Prostate gland (tissue), 2 donors: Measurements from ENCODE around the gene AFTPH. TPM values are rescaled to one million over a fixed set of nuclear protein-coding genes. Genes with fewer than 3 reads are reported as not detected.

Experiments
- DNase-seq: peaks from one replicate; pipeline ENCODE4 v3.0.0-alpha.2; 2019; ENCODE audit warnings: low spot score
- H3K27ac ChIP-seq, 2 donors: fragments of 200-600 bp; sonication (generic); 2 replicates each; pipeline ENCODE4 v1.5.1; 2017 to 2019
- H3K27me3 ChIP-seq: fragments of 200-600 bp; sonication (generic); replicated peaks from 2 replicates; pipeline ENCODE4 v1.5.1; 2019; ENCODE audit not compliant: insufficient read depth
- H3K36me3 ChIP-seq, 2 donors: fragments of 200-600 bp; sonication (generic); 1 replicate in 1 of 2; 2 replicates in 1 of 2; pipeline versions ENCODE4 v1.5.1 to v1.8.1; 2017 to 2019
- H3K4me1 ChIP-seq: fragments of 200-600 bp; sonication (generic); replicated peaks from 2 replicates; pipeline ENCODE4 v1.5.1; 2019
- H3K4me3 ChIP-seq, 2 donors: fragments of 200-600 bp; sonication (generic); 2 replicates each; pipeline ENCODE4 v1.5.1; 2017 to 2019
- H3K9me3 ChIP-seq: fragments of 200-600 bp; sonication (generic); 2 replicates; pipeline ENCODE4 v1.5.1; 2017
- CTCF ChIP-seq, 4 experiments: fragments of 200-600 bp in 2 of 4; fragments of 450-650 bp in 2 of 4; sonication (generic) in 2 of 4; IDR thresholded peaks; 1 replicate in 3 of 4; 2 replicates in 1 of 4; pipeline ENCODE4 v1.5.1; 2016 to 2019; ENCODE audit warnings: antibody characterized with exemption in 4 of 4, mild to moderate bottlenecking in 2 of 4, moderate library complexity in 2 of 4
- POLR2A ChIP-seq: fragments of 450-650 bp; IDR thresholded peaks from one replicate; pipeline ENCODE4 v1.6.1; 2016; ENCODE audit warnings: antibody characterized with exemption, mild to moderate bottlenecking
- POLR2AphosphoS5 ChIP-seq: sonication (generic); formaldehyde crosslinking; IDR thresholded peaks from one replicate; pipeline ENCODE4 v1.6.1; 2017; ENCODE audit warnings: antibody characterized with exemption
- WGBS: methylation state at CpG from one replicate; pipeline ENCODE4 v1.1.5; 2018; 5-methylcytosine and 5-hydroxymethylcytosine counted together
- intact Hi-C: fragments of 100-400 bp; cut with DNase I; formaldehyde crosslinking; loops from one replicate; pipeline ENCODE4 v1.14.2; 2022
- total RNA-seq, 2 donors: library from RNA; depleted of rRNA; stranded (reverse); fragments of >200 nt; gene quantifications; one replicate each; pipeline ENCODE4 v1.1.0, GENCODE V29; 2016

The AFTPH gene
- total RNA-seq, 2 donors from 2014 or later: 61.3 to 68.1 TPM

- DNase-seq: no peak
- peaks cover 8% of the 10 kb centered on the region for H3K4me1 ChIP-seq
- H3K4me3 ChIP-seq: peak overlapping the region; percentile 35 to 38
- no peaks in the 10 kb centered on the region for H3K27me3 ChIP-seq
- intact Hi-C loops: loop anchor here (5.0 kb wide), 1 partner anchor 38 kb away; no protein-coding TSS in a partner anchor
- no peaks in the 10 kb centered on the region for H3K9me3 ChIP-seq
- H3K27ac ChIP-seq: peak overlapping the region in 1 of 2 donors; percentile 39
- TF ChIP-seq CTCF (IDR thresholded peaks at IDR 0.05) (no peak), POLR2A (no peak), POLR2AphosphoS5 (no peak)
- no peaks in the 10 kb centered on the region for H3K36me3 ChIP-seq
- 40% methylated on average over 20 of the region's 20 CpGs for WGBS
These were observed 84.7 kb downstream of the AFTPH start for GRCh38 chr2:64608867-64609226.

GRCh38 chr2:64609227-64609941 is 85.3 kb downstream of the AFTPH start:
- Histone ChIP-seq H3K4me1 (peaks cover 8% of the 10 kb centered on the region), H3K27ac (peak overlapping the region in 1 of 2 donors; percentile 39), H3K4me3 (peak overlapping the region; percentile 35 to 38), H3K9me3 (no peaks in the 10 kb centered on the region), H3K27me3 (no peaks in the 10 kb centered on the region), H3K36me3 (no peaks in the 10 kb centered on the region)
- intact Hi-C loops: loop anchor here (5.0 kb wide), 1 partner anchor 38 kb away; no protein-coding TSS in a partner anchor
- 14% methylated on average over 59 of the region's 74 CpGs for WGBS
- DNase-seq: no peak
- TF ChIP-seq POLR2AphosphoS5 (no peak), CTCF (IDR thresholded peaks at IDR 0.05) (peak in 3 of 4 experiments; percentile 4 to 73 (median 28)), POLR2A (no peak)

- intact Hi-C loops: loop anchor here (5.0 kb wide), 1 partner anchor 37 kb away; no protein-coding TSS in a partner anchor
- 86% methylated on average over 3 of the region's 3 CpGs for WGBS
- Histone ChIP-seq H3K36me3 (no peaks in the 10 kb centered on the region), H3K9me3 (no peaks in the 10 kb centered on the region), H3K4me3 (peak overlapping the region in 1 of 2 donors; percentile 38), H3K27me3 (no peaks in the 10 kb centered on the region), H3K27ac (no peak overlapping the region), H3K4me1 (peaks cover 8% of the 10 kb centered on the region)
- no peak for TF ChIP-seq POLR2A
- TF ChIP-seq POLR2AphosphoS5: no peak
- no peak for TF ChIP-seq CTCF (IDR thresholded peaks at IDR 0.05)
- no peak for DNase-seq
These were observed 85.8 kb downstream of the AFTPH start for GRCh38 chr2:64609942-64610281.

- Histone ChIP-seq H3K4me3 (no peak overlapping the region), H3K36me3 (no peaks in the 10 kb centered on the region), H3K27me3 (no peaks in the 10 kb centered on the region), H3K4me1 (peaks cover 8% of the 10 kb centered on the region), H3K9me3 (no peaks in the 10 kb centered on the region), H3K27ac (no peak overlapping the region)
- DNase-seq: no peak
- intact Hi-C loops: no loop called here
- TF ChIP-seq POLR2A (no peak), POLR2AphosphoS5 (no peak), CTCF (IDR thresholded peaks at IDR 0.05) (no peak)
- WGBS: 97% methylated on average over 6 of the region's 6 CpGs
These were observed 86.3 kb downstream of the AFTPH start for GRCh38 chr2:64610316-64610855.
